ENCODE results near the gene ATP5PO.
"Not testable (repeated sequence)": the region's sequence is repeated elsewhere in the genome, so short reads cannot be mapped to it uniquely, and the experiment has no call there.

ATP5PO gene

DNA sequence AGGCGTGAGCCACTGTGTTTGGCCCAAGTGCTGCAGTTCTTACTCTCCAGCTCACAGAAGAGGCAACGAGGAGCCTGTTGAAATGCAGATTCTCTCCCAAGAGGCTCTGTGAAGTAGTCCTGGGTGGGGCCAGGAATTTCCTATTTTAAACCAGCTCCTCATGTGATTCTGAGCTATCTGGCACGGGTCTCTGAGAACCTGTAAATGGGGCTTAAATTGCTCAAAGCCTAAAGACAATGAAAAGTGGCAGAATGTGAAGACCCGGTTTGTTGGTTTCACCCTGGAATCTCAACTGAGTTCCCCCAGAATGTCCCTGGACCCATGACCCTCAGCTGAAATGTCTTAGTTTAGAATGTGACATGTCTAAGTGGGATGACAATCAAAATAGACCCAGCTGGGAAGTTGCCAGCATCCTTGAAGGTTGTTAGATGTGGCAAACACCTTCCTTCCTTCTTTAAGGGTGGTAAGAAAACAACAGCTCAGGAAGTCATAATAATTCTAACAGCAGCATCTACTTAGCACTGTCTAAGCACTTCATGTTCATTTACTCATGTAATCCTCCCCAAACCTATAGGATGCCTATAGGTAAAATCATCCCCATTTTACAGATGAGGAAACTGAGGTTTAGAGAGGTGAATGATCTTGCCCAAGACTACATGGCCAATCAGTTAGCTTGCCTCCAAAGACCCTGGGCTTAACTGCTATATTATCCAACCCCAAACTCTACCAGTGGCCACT, 20.9 kb upstream of the ATP5PO start:
- DNase-seq (ENCODE audit: low read depth) = no peak
- TF ChIP-seq, protein P1, sequence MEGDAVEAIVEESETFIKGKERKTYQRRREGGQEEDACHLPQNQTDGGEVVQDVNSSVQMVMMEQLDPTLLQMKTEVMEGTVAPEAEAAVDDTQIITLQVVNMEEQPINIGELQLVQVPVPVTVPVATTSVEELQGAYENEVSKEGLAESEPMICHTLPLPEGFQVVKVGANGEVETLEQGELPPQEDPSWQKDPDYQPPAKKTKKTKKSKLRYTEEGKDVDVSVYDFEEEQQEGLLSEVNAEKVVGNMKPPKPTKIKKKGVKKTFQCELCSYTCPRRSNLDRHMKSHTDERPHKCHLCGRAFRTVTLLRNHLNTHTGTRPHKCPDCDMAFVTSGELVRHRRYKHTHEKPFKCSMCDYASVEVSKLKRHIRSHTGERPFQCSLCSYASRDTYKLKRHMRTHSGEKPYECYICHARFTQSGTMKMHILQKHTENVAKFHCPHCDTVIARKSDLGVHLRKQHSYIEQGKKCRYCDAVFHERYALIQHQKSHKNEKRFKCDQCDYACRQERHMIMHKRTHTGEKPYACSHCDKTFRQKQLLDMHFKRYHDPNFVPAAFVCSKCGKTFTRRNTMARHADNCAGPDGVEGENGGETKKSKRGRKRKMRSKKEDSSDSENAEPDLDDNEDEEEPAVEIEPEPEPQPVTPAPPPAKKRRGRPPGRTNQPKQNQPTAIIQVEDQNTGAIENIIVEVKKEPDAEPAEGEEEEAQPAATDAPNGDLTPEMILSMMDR (IDR thresholded peaks at IDR 0.05; ENCODE audit: low read depth, low read length, missing control alignments) = no peak
- H3K4me3 ChIP-seq (ENCODE audit: low read depth, low read length) = no peak overlapping the region

DNA sequence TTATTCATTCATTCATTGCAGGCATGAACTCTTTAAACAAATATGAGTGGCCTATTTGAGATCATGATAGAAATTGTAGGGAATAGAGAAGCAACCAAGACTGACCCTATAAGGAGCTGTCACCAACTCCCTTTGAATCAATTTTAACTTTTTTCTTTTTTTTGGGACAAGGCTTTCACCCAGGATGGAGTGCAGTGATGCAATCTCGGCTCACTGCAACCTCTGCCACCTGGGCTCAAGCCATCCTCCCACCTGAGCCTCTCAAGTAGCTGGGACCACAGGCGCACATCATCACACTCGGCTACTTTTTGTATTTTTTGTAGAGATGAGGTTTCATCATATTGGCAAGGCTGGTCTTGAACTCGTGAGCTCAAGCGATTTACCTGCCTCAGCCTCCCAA, 17.1 kb upstream of the ATP5PO start:
- peak overlapping the region; percentile 68 for H3K4me3 ChIP-seq (ENCODE audit: low read depth, low read length)
- TF ChIP-seq, protein P1 (IDR thresholded peaks at IDR 0.05; ENCODE audit: low read depth, low read length, missing control alignments) = no peak
- DNase-seq (ENCODE audit: low read depth) = no peak

DNA sequence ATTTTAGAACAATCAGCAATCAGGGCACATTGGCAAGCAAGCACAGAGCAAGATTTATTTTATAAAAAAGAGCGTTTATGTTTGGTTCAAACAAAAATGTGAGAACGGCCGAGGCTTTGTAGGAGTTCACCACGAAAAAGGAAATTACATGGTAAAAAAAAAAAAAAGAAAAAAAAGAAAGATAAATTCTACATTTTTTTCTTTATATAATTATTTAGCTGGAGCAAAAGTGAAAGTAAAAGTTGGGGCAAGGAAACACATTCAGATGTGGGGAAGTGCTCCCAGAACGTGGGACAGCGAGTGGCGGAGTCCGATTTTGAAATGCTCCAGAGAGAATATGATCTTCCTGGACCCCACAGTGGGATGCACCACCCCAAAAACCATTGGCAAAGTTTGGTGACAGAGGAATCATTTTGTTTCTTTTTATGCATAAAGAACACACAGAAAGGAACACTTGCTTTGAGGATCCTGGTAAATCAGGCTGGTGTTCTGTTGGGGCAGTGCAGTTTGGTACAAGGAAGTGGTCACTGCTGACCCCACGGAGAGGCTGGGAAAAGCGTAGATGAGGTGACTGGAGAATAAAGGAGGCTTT, 16.3 kb upstream of the ATP5PO start:
- TF ChIP-seq, protein P1 (IDR thresholded peaks at IDR 0.05; ENCODE audit: low read depth, low read length, missing control alignments) = no peak
- H3K4me3 ChIP-seq (ENCODE audit: low read depth, low read length) = peak overlapping the region; percentile 68
- DNase-seq (ENCODE audit: low read depth) = no peak

DNA sequence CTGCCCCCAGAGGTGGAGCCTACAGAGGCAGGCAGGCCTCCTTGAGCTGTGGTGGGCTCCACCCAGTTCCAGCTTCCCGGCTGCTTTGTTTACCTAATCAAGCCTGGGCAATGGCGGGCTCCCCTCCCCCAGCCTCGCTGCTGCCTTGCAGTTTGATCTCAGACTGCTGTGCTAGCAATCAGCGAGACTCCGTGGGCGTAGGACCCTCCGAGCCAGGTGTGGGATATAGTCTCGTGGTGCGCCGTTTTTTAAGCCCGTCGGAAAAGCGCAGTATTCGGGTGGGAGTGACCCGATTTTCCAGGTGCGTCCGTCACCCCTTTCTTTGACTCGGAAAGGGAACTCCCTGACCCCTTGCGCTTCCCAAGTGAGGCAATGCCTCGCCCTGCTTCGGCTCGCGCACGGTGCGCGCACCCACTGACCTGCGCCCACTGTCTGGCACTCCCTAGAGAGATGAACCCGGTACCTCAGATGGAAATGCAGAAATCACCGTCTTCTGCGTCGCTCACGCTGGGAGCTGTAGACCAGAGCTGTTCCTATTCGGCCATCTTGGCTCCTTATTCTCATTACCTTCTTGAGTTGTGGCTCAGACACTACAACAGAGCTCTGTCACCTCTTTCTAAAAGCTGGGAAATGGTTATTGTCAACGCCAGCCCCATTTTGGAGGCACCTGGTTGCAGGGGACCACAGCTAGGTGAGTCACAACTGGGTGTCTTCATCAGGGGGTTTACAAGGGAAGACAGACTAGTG, 15.6 kb upstream of the ATP5PO start:
- DNase-seq (ENCODE audit: low read depth) = not testable (repeated sequence)
- H3K4me3 ChIP-seq (ENCODE audit: low read depth, low read length) = peak overlapping the region; percentile 68

DNA sequence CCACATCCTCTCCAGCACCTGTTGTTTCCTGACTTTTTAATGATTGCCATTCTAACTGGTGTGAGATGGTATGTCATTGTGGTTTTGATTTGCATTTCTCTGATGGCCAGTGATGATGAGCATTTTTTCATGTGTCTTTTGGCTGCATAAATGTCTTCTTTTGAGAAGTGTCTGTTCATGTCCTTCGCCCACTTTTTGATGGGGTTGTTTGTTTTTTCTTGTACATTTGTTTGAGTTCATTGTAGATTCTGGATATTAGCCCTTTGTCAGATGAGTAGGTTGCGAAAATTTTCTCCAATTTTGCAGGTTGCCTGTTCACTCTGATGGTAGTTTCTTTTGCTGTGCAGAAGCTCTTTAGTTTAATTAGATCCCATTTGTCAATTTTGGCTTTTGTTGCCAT, 10.6 kb upstream of the ATP5PO start:
- not testable (repeated sequence) for DNase-seq (ENCODE audit: low read depth); H3K4me3 ChIP-seq (ENCODE audit: low read depth, low read length)

DNA sequence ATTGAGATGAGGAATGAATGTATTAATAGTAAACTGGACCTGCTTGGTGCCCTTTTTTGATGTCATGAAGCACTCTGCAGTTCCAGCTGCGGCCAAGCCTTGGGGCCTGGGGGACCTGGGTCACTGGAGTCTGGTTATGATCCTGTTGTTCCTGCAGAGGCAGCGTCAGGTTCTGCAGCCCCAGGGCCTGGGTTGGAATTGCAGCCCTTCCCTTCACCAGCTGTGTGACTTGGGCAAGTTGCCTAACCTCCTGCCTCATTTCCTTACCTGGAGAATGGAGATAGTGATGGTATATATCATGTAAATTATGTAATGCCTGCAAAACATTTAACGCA, 9.1 kb upstream of the ATP5PO start:
- H3K4me3 ChIP-seq (ENCODE audit: low read depth, low read length) = no peak overlapping the region
- DNase-seq (ENCODE audit: low read depth) = no peak
- TF ChIP-seq, protein P1 (IDR thresholded peaks at IDR 0.05; ENCODE audit: low read depth, low read length, missing control alignments) = no peak

DNA sequence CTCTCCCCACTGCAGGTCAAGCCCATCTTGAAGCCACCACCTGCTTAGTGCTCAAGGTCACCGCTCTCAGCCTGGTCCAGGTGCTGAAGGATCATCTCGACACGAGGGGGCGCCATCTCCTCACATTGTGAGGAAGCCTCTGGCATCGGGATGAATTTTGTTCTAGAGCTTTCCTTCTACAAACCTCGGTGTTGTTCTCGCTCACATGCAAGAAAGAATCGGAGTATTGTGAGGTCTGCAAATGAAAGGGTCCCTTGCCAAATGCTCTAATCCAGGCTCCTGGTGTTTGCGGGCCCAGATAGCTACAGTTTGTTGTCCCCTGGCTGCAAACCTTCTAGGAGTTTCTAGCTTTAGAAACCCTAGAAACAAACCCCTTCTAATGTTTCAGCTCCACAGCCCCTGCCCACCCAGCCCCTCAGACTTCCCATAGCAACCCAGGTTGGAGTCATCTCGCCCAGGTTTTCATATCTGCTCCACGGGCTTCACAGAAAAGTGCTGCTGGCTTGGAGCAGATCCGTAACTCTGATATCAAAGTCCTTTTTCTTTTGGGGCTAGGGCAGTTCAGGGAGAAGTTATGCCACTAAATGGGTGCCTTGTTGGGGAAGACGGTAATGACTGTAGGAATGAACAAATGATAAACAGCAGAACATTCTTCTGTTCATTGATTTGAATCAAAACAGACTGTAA, 8.6 kb upstream of the ATP5PO start:
- DNase-seq (ENCODE audit: low read depth) = peak; percentile 64
- TF ChIP-seq, protein P1 (IDR thresholded peaks at IDR 0.05; ENCODE audit: low read depth, low read length, missing control alignments) = peak; percentile 87
- H3K4me3 ChIP-seq (ENCODE audit: low read depth, low read length) = no peak overlapping the region
